ENCODE results near the gene ZSCAN29. TPM values are rescaled to one million over a fixed set of nuclear protein-coding genes. Genes with fewer than 3 reads are reported as not detected.

Gene ZSCAN29
- total and polyA plus RNA-seq, 2 of the 13 experiments (the other 11 are each of a cell fraction or from before 2014, with no cell fraction given) = 8.3 to 27.4 TPM

GRCh38 chr15:43329960-43330779 is 40.7 kb downstream of the ZSCAN29 start, which contains the start of gene LCMT2 (continued):
- no peak for TF ChIP-seq NBN (conservative IDR thresholded peaks at IDR 0.05)
- no peak for TF ChIP-seq ZNF839 (CRISPR knock-in tag; IDR thresholded peaks at IDR 0.05; ENCODE audit: borderline replicate concordance)
- no peak for TF ChIP-seq ZNF207 (IDR thresholded peaks at IDR 0.05; ENCODE audit: borderline replicate concordance)
- no peak for TF ChIP-seq ZNF569 (CRISPR knock-in tag; IDR thresholded peaks at IDR 0.05; ENCODE audit: borderline replicate concordance)
- TF ChIP-seq SP5 (CRISPR knock-in tag; IDR thresholded peaks at IDR 0.05; ENCODE audit: borderline replicate concordance, low read depth) = no peak
- TF ChIP-seq ZNF784 (CRISPR knock-in tag; IDR thresholded peaks at IDR 0.05; ENCODE audit: borderline replicate concordance) = peak; percentile 90
- no peak for TF ChIP-seq ZBTB34 (CRISPR knock-in tag; IDR thresholded peaks at IDR 0.05)
- TF ChIP-seq REXO4 (CRISPR knock-in tag; IDR thresholded peaks at IDR 0.05; ENCODE audit: borderline replicate concordance) = no peak
- no peak for TF ChIP-seq ZNF446 (CRISPR knock-in tag; IDR thresholded peaks at IDR 0.05)
- TF ChIP-seq GZF1 (CRISPR knock-in tag; IDR thresholded peaks at IDR 0.05) = no peak; the same call in 1 of the 2 replicates
- TF ChIP-seq IKZF4 (CRISPR knock-in tag; IDR thresholded peaks at IDR 0.05; ENCODE audit: borderline replicate concordance, low read depth, not compliant biosample characterization) = peak; percentile 40
- peak; percentile 92 for TF ChIP-seq ZNF605 (CRISPR knock-in tag; IDR thresholded peaks at IDR 0.05)
- no peak for TF ChIP-seq SETDB1 (CRISPR knock-in tag; IDR thresholded peaks at IDR 0.05; ENCODE audit: borderline replicate concordance)
- TF ChIP-seq CCDC6 (CRISPR knock-in tag; IDR thresholded peaks at IDR 0.05) = peak; percentile 59; the same call in 1 of the 2 replicates
- TF ChIP-seq ZNF776 (CRISPR knock-in tag; IDR thresholded peaks at IDR 0.05) = peak; percentile 96
- peak; percentile 88 for TF ChIP-seq TAF1 (CRISPR knock-in tag; IDR thresholded peaks at IDR 0.05)
- TF ChIP-seq PHF8 (CRISPR knock-in tag; IDR thresholded peaks at IDR 0.05) = peak; percentile 94
- 0 out of 2 replicates have a peak, but pooled peaks have one; percentile 75 for TF ChIP-seq ZNF414 (CRISPR knock-in tag; IDR thresholded peaks at IDR 0.05)
- TF ChIP-seq IRF2 (CRISPR knock-in tag; IDR thresholded peaks at IDR 0.05) = 0 out of 2 replicates have a peak, but pooled peaks have one; percentile 26
- TF ChIP-seq ZNF703 (CRISPR knock-in tag; IDR thresholded peaks at IDR 0.05; ENCODE audit: borderline replicate concordance) = no peak
- no peak; a peak in 2 of 4 replicates for TF ChIP-seq KLF16 (CRISPR knock-in tag; IDR thresholded peaks at IDR 0.05)
- no peak for TF ChIP-seq GTF3A (CRISPR knock-in tag; conservative IDR thresholded peaks at IDR 0.05)
- no peak for TF ChIP-seq SRF (IDR thresholded peaks at IDR 0.05; ENCODE audit: low read depth, low read length)
- no peak for TF ChIP-seq PHB2 (IDR thresholded peaks at IDR 0.05; ENCODE audit: partially characterized antibody)
- no peak for TF ChIP-seq ZNF850 (CRISPR knock-in tag; conservative IDR thresholded peaks at IDR 0.05)
- no peak for TF ChIP-seq SOX5 (CRISPR knock-in tag; IDR thresholded peaks at IDR 0.05; ENCODE audit: borderline replicate concordance)
- TF ChIP-seq JDP2 (CRISPR knock-in tag; IDR thresholded peaks at IDR 0.05; ENCODE audit: borderline replicate concordance) = no peak
- no peak for TF ChIP-seq FLYWCH1 (CRISPR knock-in tag; IDR thresholded peaks at IDR 0.05)
- peak; percentile 63 for TF ChIP-seq HNF4A (CRISPR knock-in tag; IDR thresholded peaks at IDR 0.05)
- TF ChIP-seq ZNF598 (CRISPR knock-in tag; IDR thresholded peaks at IDR 0.05; ENCODE audit: borderline replicate concordance) = peak; percentile 54; the same call in 1 of the 2 replicates

Measured in HepG2 (cell line).